B cell (primary cell): ENCODE results near the gene PDPN.

Source experiments
- EZH2 ChIP-seq: IDR thresholded peaks from 2 replicates; pipeline ENCODE4 v1.6.1; 2012; ENCODE audit warnings: borderline replicate concordance, low read depth, mild to moderate bottlenecking, moderate library complexity, low read length; ENCODE audit not compliant: insufficient read depth, poor library complexity, severe bottlenecking
- TF ChIP-seq, protein P1 (sequence below): fragments of 200-600 bp; IDR thresholded peaks from one replicate; pipeline ENCODE4 v1.8.0; 2022; ENCODE audit warnings: antibody characterized with exemption, mild to moderate bottlenecking

DNA sequence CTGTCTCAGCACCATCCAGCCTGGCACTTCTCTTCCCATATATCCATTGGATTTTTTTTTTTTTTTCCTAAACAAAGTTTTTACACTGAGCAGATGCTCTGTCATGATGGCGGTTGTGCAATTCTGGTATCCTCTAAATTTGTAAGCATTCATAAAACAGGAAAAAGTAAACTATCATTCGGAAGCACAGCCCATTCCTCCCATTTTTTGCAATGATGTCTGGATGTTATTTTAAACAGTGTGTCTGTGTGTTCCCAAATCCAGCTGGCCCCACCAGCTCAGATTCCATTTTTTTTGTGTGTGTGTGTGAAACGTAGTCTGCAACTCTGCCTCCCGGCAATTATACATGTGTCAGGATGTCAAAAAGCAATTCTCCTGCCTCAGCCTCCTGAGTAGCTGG lies 33.5 kb downstream of the PDPN start:
- TF ChIP-seq, protein P1, sequence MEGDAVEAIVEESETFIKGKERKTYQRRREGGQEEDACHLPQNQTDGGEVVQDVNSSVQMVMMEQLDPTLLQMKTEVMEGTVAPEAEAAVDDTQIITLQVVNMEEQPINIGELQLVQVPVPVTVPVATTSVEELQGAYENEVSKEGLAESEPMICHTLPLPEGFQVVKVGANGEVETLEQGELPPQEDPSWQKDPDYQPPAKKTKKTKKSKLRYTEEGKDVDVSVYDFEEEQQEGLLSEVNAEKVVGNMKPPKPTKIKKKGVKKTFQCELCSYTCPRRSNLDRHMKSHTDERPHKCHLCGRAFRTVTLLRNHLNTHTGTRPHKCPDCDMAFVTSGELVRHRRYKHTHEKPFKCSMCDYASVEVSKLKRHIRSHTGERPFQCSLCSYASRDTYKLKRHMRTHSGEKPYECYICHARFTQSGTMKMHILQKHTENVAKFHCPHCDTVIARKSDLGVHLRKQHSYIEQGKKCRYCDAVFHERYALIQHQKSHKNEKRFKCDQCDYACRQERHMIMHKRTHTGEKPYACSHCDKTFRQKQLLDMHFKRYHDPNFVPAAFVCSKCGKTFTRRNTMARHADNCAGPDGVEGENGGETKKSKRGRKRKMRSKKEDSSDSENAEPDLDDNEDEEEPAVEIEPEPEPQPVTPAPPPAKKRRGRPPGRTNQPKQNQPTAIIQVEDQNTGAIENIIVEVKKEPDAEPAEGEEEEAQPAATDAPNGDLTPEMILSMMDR = no peak
- no peak for TF ChIP-seq EZH2
